Superior temporal gyrus (tissue), 1 donor: ENCODE measurements around the gene CEP55.
"Not testable (repeated sequence)": the region's sequence is repeated elsewhere in the genome, so short reads cannot be mapped to it uniquely, and the experiment has no call there.

Experiments used
- DNase-seq: peaks from one replicate; pipeline ENCODE4 v3.0.0-alpha.2; 2016; ENCODE audit errors: extremely low spot score

The CEP55 gene

GRCh38 chr10:93496322-93497041 lies at the start of gene CEP55:
Gene CEP55 (plus strand): TSS chr10:93496612. CDS start chr10:93500052, 3,440 bp downstream.
- DNase-seq, result peak; percentile 89

GRCh38 chr10:93447019-93447418 lies 49.4 kb upstream of the CEP55 start:
- DNase-seq, result no peak

- no peak for DNase-seq
Observed at GRCh38 chr10:93447970-93448369, 48.4 kb upstream of the CEP55 start.

- no peak for DNase-seq
Observed at GRCh38 chr10:93451244-93451947, 45.0 kb upstream of the CEP55 start.

- DNase-seq, result no peak
Observed at GRCh38 chr10:93452143-93452542, 44.3 kb upstream of the CEP55 start.

GRCh38 chr10:93454146-93454545 lies 42.3 kb upstream of the CEP55 start:
- no peak for DNase-seq

GRCh38 chr10:93454736-93455135 lies 41.7 kb upstream of the CEP55 start:
- no peak for DNase-seq

GRCh38 chr10:93456480-93456879 lies 39.9 kb upstream of the CEP55 start:
- no peak for DNase-seq

- DNase-seq, result no peak
Observed at GRCh38 chr10:93457511-93457910, 38.9 kb upstream of the CEP55 start.

GRCh38 chr10:93458821-93459257 lies 37.6 kb upstream of the CEP55 start:
- no peak for DNase-seq

- no peak for DNase-seq
Observed at GRCh38 chr10:93459466-93459865, 36.9 kb upstream of the CEP55 start.

GRCh38 chr10:93461109-93461806 lies 35.2 kb upstream of the CEP55 start:
- no peak for DNase-seq

GRCh38 chr10:93461807-93462178 lies 34.6 kb upstream of the CEP55 start:
- no peak for DNase-seq

GRCh38 chr10:93462371-93462770 lies 34.0 kb upstream of the CEP55 start:
- DNase-seq, result no peak

GRCh38 chr10:93462881-93463280 lies 33.5 kb upstream of the CEP55 start:
- no peak for DNase-seq

GRCh38 chr10:93463723-93464476 lies 32.5 kb upstream of the CEP55 start:
- DNase-seq, result no peak

- DNase-seq, result no peak
Observed at GRCh38 chr10:93464776-93465388, 31.5 kb upstream of the CEP55 start.

GRCh38 chr10:93465806-93466675 lies 30.4 kb upstream of the CEP55 start:
- no peak for DNase-seq

GRCh38 chr10:93467635-93468034 lies 28.8 kb upstream of the CEP55 start:
- DNase-seq, result not testable (repeated sequence)

GRCh38 chr10:93468461-93469213 lies 27.8 kb upstream of the CEP55 start:
- DNase-seq, result no peak
